H9 (cell line): ENCODE results near the gene SPR. TPM values are rescaled to one million over a fixed set of nuclear protein-coding genes. Genes with fewer than 3 reads are reported as not detected.

Experiments used
- DNase-seq: peaks from one replicate; pipeline ENCODE4 v3.0.0-alpha.2; 2017
- H2AFZ ChIP-seq: one replicate; pipeline ENCODE4 v1.6.1; 2013; ENCODE audit warnings: mild to moderate bottlenecking, low read length, control low read depth, moderate library complexity
- H2AK5ac ChIP-seq: 2 replicates; pipeline ENCODE4 v1.6.1; 2013; ENCODE audit warnings: low read length, control low read depth, mixed read lengths; ENCODE audit not compliant: insufficient read length
- H2BK120ac ChIP-seq: one replicate; pipeline ENCODE4 v1.6.1; 2013; ENCODE audit warnings: low read depth, mild to moderate bottlenecking, low read length, control low read depth, inconsistent platforms; ENCODE audit not compliant: poor library complexity, severe bottlenecking
- H2BK12ac ChIP-seq: 2 replicates; pipeline ENCODE4 v1.6.1; 2013; ENCODE audit warnings: low read length, control low read depth, mixed read lengths, low read depth; ENCODE audit not compliant: insufficient read length
- H2BK15ac ChIP-seq: 2 replicates; pipeline ENCODE4 v1.6.1; 2013; ENCODE audit warnings: low read depth, low read length, control low read depth
- H2BK20ac ChIP-seq: one replicate; pipeline ENCODE4 v1.6.1; 2013; ENCODE audit warnings: low read depth, mild to moderate bottlenecking, low read length, control low read depth, inconsistent platforms; ENCODE audit not compliant: poor library complexity, severe bottlenecking
- H2BK5ac ChIP-seq: 2 replicates; pipeline ENCODE4 v1.6.1; 2013; ENCODE audit warnings: low read length, control low read depth, mixed read lengths; ENCODE audit not compliant: insufficient read length
- H3K14ac ChIP-seq: 2 replicates; pipeline ENCODE4 v1.6.1; 2013; ENCODE audit warnings: low read length, control low read depth; ENCODE audit not compliant: insufficient read depth
- H3K18ac ChIP-seq: 2 replicates; pipeline ENCODE4 v1.6.1; 2013; ENCODE audit warnings: low read depth, mild to moderate bottlenecking, mixed read lengths, low read length, control low read depth; ENCODE audit not compliant: insufficient read length
- H3K23ac ChIP-seq: 2 replicates; pipeline ENCODE4 v1.6.1; 2013; ENCODE audit warnings: low read length, control low read depth, mixed read lengths, low read depth; ENCODE audit not compliant: insufficient read length
- H3K23me2 ChIP-seq: 2 replicates; pipeline ENCODE4 v1.6.1; 2013; ENCODE audit warnings: low read depth, mild to moderate bottlenecking, mixed read lengths, low read length, control low read depth; ENCODE audit not compliant: insufficient read length, poor library complexity, severe bottlenecking
- H3K27ac ChIP-seq: 2 replicates; pipeline ENCODE4 v1.5.1; 2013; ENCODE audit warnings: low read length, control low read depth, mixed read lengths, low read depth; ENCODE audit not compliant: insufficient read length
- H3K27me3 ChIP-seq: 2 replicates; pipeline ENCODE4 v1.6.1; 2013; ENCODE audit warnings: low read length, control low read depth, inconsistent platforms; ENCODE audit not compliant: insufficient read depth
- H3K4ac ChIP-seq: 2 replicates; pipeline ENCODE4 v1.6.1; 2013; ENCODE audit warnings: low read depth, mild to moderate bottlenecking, control low read depth, inconsistent platforms, low read length, moderate library complexity
- H3K4me1 ChIP-seq: 2 replicates; pipeline ENCODE4 v1.6.1; 2013; ENCODE audit warnings: low read length, control low read depth, inconsistent platforms; ENCODE audit not compliant: insufficient read depth
- H3K4me2 ChIP-seq: 2 replicates; pipeline ENCODE4 v1.6.1; 2013; ENCODE audit warnings: low read length, control low read depth, mixed read lengths; ENCODE audit not compliant: insufficient read length, insufficient read depth
- H3K56ac ChIP-seq: 2 replicates; pipeline ENCODE4 v1.6.1; 2013; ENCODE audit warnings: low read depth, mild to moderate bottlenecking, mixed read lengths, low read length, control low read depth; ENCODE audit not compliant: insufficient read length
- H3K79me1 ChIP-seq: 2 replicates; pipeline ENCODE4 v1.6.1; 2013; ENCODE audit warnings: low read depth, mild to moderate bottlenecking, moderate library complexity, low read length, control low read depth, inconsistent platforms; ENCODE audit not compliant: insufficient read depth, poor library complexity, severe bottlenecking
- H3K79me2 ChIP-seq: 2 replicates; pipeline ENCODE4 v1.6.1; 2013; ENCODE audit warnings: low read length, control low read depth, inconsistent platforms; ENCODE audit not compliant: insufficient read depth
- H3K9ac ChIP-seq: 2 replicates; pipeline ENCODE4 v1.6.1; 2013; ENCODE audit warnings: low read length, control low read depth, mixed read lengths; ENCODE audit not compliant: insufficient read length; ENCODE audit errors: extremely low read depth
- H3K9me3 ChIP-seq: one replicate; pipeline ENCODE4 v1.6.1; 2013; ENCODE audit warnings: low read depth, low read length, inconsistent platforms; ENCODE audit not compliant: control insufficient read depth
- H3T11ph ChIP-seq: one replicate; pipeline ENCODE4 v1.6.1; 2013; ENCODE audit warnings: mild to moderate bottlenecking, low read length, control low read depth, inconsistent platforms
- H4K20me1 ChIP-seq: one replicate; pipeline ENCODE4 v1.6.1; 2013; ENCODE audit not compliant: control insufficient read depth, insufficient read length, insufficient read depth
- H4K5ac ChIP-seq: 2 replicates; pipeline ENCODE4 v1.6.1; 2013; ENCODE audit warnings: low read depth, mild to moderate bottlenecking, mixed read lengths, low read length, control low read depth; ENCODE audit not compliant: insufficient read length
- H4K8ac ChIP-seq: replicated peaks from 2 replicates; pipeline ENCODE4 v1.6.1; 2013; ENCODE audit warnings: low read length, control low read depth, mixed read lengths, low read depth; ENCODE audit not compliant: insufficient read length
- H4K91ac ChIP-seq: 2 replicates; pipeline ENCODE4 v1.6.1; 2013; ENCODE audit warnings: low read depth, mild to moderate bottlenecking, moderate library complexity, mixed read lengths, low read length, control low read depth; ENCODE audit not compliant: insufficient read length
- H3K27ac Mint-ChIP-seq, 3 experiments: 2 replicates in 2 of 3; 3 replicates in 1 of 3; pipeline ENCODE4 v1.8.0; 2020 to 2021; ENCODE audit warnings: mixed read lengths in 3 of 3, mild to moderate bottlenecking in 1 of 3, moderate library complexity in 1 of 3
- H3K27me3 Mint-ChIP-seq: 2 replicates; pipeline ENCODE4 v1.8.0; 2021; ENCODE audit warnings: low read depth, mild to moderate bottlenecking, moderate library complexity, mixed read lengths
- H3K36me3 Mint-ChIP-seq, 3 experiments: 2 replicates in 2 of 3; 3 replicates in 1 of 3; pipeline ENCODE4 v1.8.0; 2020 to 2021; ENCODE audit warnings: low read depth in 3 of 3, mixed read lengths in 3 of 3; ENCODE audit not compliant: insufficient read depth in 1 of 3
- H3K4me1 Mint-ChIP-seq, 2 experiments: 2 replicates each; pipeline ENCODE4 v1.8.0; 2020; ENCODE audit warnings: mixed read lengths in 2 of 2
- H3K4me3 Mint-ChIP-seq, 2 experiments: 2 replicates in 1 of 2; 3 replicates in 1 of 2; pipeline ENCODE4 v1.8.0; 2020 to 2021; ENCODE audit warnings: mild to moderate bottlenecking in 2 of 2, mixed read lengths in 2 of 2, moderate library complexity in 1 of 2
- H3K9me3 Mint-ChIP-seq, 2 experiments: 2 replicates in 1 of 2; 3 replicates in 1 of 2; pipeline ENCODE4 v1.8.0; 2020; ENCODE audit warnings: mild to moderate bottlenecking in 2 of 2, mixed read lengths in 2 of 2, moderate library complexity in 1 of 2
- CTCF ChIP-seq: fragments of 200-600 bp; sonication (generic); conservative IDR thresholded peaks from 3 replicates; pipeline ENCODE4 v1.8.0; 2021; ENCODE audit warnings: antibody characterized with exemption, mild to moderate bottlenecking
- WGBS: extraction: QIAGEN DNeasy Blood & Tissue Kit; methylation state at CpG from one replicate; pipeline ENCODE4 v1.1.7; 2013; ENCODE audit warnings: missing lambda C conversion rate, low lambda C conversion rate, mixed read lengths; ENCODE audit not compliant: insufficient read length; ENCODE audit errors: extremely low coverage; 5-methylcytosine and 5-hydroxymethylcytosine counted together
- total RNA-seq: library from RNA; stranded (reverse); gene quantifications from 2 replicates; pipeline ENCODE4 v1.2.1, GENCODE V29; 2021

Gene SPR
- total RNA-seq, 1 experiment from 2014 or later, result 7.3 TPM

- H4K20me1 ChIP-seq, result no peaks in the 10 kb centered on the region
- H3K27ac ChIP-seq, result no peak overlapping the region
- Mint-ChIP-seq H3K36me3 (no peaks in the 10 kb centered on the region), H3K4me1 (peaks cover 5 to 6% of the 10 kb centered on the region in 2 experiments), H3K27ac (no peak overlapping the region), H3K9me3 (no peaks in the 10 kb centered on the region), H3K4me3 (no peak overlapping the region), H3K27me3 (no peaks in the 10 kb centered on the region; the same call in 1 of the 2 replicates)
- H3K27me3 ChIP-seq, result no peaks in the 10 kb centered on the region
- H4K5ac ChIP-seq, result no peak overlapping the region
- H4K8ac ChIP-seq, result no peak overlapping the region
- no peak overlapping the region for H2BK120ac ChIP-seq
- H3K14ac ChIP-seq, result no peak overlapping the region
- H3K4me2 ChIP-seq, result no peak overlapping the region
- WGBS, result no CpG with 5 or more reads among the region's 6 CpGs
- no peak overlapping the region for H2AFZ ChIP-seq
- H3K79me1 ChIP-seq, result no peaks in the 10 kb centered on the region
- DNase-seq, result no peak
- H2BK12ac ChIP-seq, result no peak overlapping the region
- no peaks in the 10 kb centered on the region for H3K79me2 ChIP-seq
- no peaks in the 10 kb centered on the region; the same call in 1 of the 2 replicates for H3K4me1 ChIP-seq
- no peak overlapping the region for H3K4ac ChIP-seq
- H3K56ac ChIP-seq, result no peak overlapping the region
- no peak overlapping the region for H3K9ac ChIP-seq
- no peak overlapping the region for H2BK5ac ChIP-seq
- no peaks in the 10 kb centered on the region for H3K9me3 ChIP-seq
- H3K23ac ChIP-seq, result no peak overlapping the region
- no peak for TF ChIP-seq CTCF
- no peak overlapping the region for H2BK20ac ChIP-seq
- H4K91ac ChIP-seq, result no peak overlapping the region
- no peak overlapping the region for H3K18ac ChIP-seq
- no peaks in the 10 kb centered on the region for H3K23me2 ChIP-seq
- no peak overlapping the region for H3T11ph ChIP-seq
- no peak overlapping the region for H2BK15ac ChIP-seq
- no peak overlapping the region for H2AK5ac ChIP-seq
Measured at GRCh38 chr2:72846171-72847095, 40.8 kb upstream of the SPR start.
